Thyroid gland (tissue), 4 donors: Measurements from ENCODE around the gene TMC2. TPM values are rescaled to one million over a fixed set of nuclear protein-coding genes. Genes with fewer than 3 reads are reported as not detected.
A peak's percentile ranks its signal among the peaks of the same experiment; 100 is the strongest.

Source experiments
- DNase-seq, 2 donors: peaks; one replicate each; pipeline ENCODE4 v3.0.0-alpha.2; 2019
- H3K27ac ChIP-seq, 3 donors: fragments of 200-600 bp; sonication (generic); 1 replicate in 2 of 3; 2 replicates in 1 of 3; pipeline ENCODE4 v1.5.1; 2016 to 2019; ENCODE audit warnings: mild to moderate bottlenecking in 1 of 3, moderate library complexity in 1 of 3
- H3K27me3 ChIP-seq: fragments of 200-600 bp; sonication (generic); one replicate; pipeline ENCODE4 v1.5.1; 2019
- H3K36me3 ChIP-seq, 2 donors: fragments of 200-600 bp; sonication (generic); one replicate each; pipeline ENCODE4 v1.5.1; 2016 to 2019
- H3K4me1 ChIP-seq, 2 donors: fragments of 200-600 bp; sonication (generic); one replicate each; pipeline ENCODE4 v1.5.1; 2017 to 2019
- H3K4me3 ChIP-seq, 3 donors: fragments of 200-600 bp; sonication (generic); replicated peaks in 1 of 3; 1 replicate in 2 of 3; 2 replicates in 1 of 3; pipeline ENCODE4 v1.5.1; 2016; ENCODE audit warnings: mild to moderate bottlenecking in 1 of 3
- H3K9me3 ChIP-seq: fragments of 200-600 bp; sonication (generic); one replicate; pipeline ENCODE4 v1.5.1; 2017
- POLR2A ChIP-seq, 2 donors: fragments of 450-650 bp; IDR thresholded peaks; one replicate each; pipeline ENCODE4 v1.6.1; 2017; ENCODE audit warnings: antibody characterized with exemption in 2 of 2, mild to moderate bottlenecking in 2 of 2, moderate library complexity in 1 of 2
- WGBS, 2 donors: methylation state at CpG; one replicate each; pipeline ENCODE4 v1.1.5; 2017; 5-methylcytosine and 5-hydroxymethylcytosine counted together
- intact Hi-C: fragments of 100-400 bp; cut with DNase I; formaldehyde crosslinking; loops from one replicate; pipeline ENCODE4 v1.15.1; 2023
- total RNA-seq, 4 donors: library from RNA; depleted of rRNA; stranded (reverse); fragments of >200 nt; gene quantifications; one replicate each; pipeline ENCODE4 v1.2.3, GENCODE V29; 2016
- TF ChIP-seq, protein P1 (sequence below), 6 experiments: fragments of 200-600 bp in 3 of 6; fragments of 450-650 bp in 3 of 6; sonication (generic) in 3 of 6; IDR thresholded peaks; one replicate each; pipeline ENCODE4 v1.5.1; 2016 to 2019; ENCODE audit warnings: antibody characterized with exemption in 6 of 6, mild to moderate bottlenecking in 2 of 6, inconsistent platforms in 1 of 6, moderate library complexity in 1 of 6

TMC2 gene
- total RNA-seq, 4 donors from 2014 or later = 0.11 TPM; not detected in 3

DNA sequence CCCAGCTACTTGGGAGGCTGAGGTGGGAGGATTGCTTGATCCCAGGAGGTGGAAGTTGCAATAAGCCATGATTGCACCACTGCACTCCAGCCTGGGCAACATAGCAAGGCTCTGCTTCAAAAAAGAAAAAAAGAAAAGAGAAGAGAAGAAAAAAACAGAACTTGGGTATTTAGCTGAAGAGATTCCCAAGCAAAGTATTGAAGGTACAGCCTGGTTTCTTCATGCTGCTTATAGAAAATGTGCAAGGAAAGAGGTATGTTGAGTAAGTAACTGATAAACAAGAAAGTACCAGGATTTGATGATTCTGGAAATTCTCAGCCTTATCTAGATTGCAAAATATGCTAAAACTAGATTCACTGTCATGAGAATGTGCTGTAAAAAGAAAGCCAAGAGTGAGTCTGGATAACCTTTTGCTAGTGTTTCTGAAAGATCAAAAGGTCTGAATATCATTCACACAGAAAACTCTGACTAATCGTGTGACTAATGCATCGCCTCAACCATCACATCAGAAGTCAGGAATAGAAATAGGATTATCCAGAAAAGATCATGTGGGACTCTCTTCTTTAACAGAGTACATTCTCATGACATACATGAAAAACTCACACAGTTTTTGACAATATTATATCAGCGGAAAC is 83.7 kb downstream of the TMC2 start:
- Histone ChIP-seq H3K9me3 (no peaks in the 10 kb centered on the region), H3K4me1 (no peaks in the 10 kb centered on the region), H3K27me3 (no peaks in the 10 kb centered on the region), H3K27ac (no peak overlapping the region), H3K4me3 (no peak overlapping the region), H3K36me3 (no peaks in the 10 kb centered on the region)
- DNase-seq = no peak
- intact Hi-C loops = no loop called here
- WGBS, 2 donors = 93 to 96% methylated on average over 3 of the region's 3 CpGs
- TF ChIP-seq, protein P1, sequence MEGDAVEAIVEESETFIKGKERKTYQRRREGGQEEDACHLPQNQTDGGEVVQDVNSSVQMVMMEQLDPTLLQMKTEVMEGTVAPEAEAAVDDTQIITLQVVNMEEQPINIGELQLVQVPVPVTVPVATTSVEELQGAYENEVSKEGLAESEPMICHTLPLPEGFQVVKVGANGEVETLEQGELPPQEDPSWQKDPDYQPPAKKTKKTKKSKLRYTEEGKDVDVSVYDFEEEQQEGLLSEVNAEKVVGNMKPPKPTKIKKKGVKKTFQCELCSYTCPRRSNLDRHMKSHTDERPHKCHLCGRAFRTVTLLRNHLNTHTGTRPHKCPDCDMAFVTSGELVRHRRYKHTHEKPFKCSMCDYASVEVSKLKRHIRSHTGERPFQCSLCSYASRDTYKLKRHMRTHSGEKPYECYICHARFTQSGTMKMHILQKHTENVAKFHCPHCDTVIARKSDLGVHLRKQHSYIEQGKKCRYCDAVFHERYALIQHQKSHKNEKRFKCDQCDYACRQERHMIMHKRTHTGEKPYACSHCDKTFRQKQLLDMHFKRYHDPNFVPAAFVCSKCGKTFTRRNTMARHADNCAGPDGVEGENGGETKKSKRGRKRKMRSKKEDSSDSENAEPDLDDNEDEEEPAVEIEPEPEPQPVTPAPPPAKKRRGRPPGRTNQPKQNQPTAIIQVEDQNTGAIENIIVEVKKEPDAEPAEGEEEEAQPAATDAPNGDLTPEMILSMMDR (IDR thresholded peaks at IDR 0.05) = no peak
- TF ChIP-seq POLR2A (IDR thresholded peaks at IDR 0.05) = no peak

DNA sequence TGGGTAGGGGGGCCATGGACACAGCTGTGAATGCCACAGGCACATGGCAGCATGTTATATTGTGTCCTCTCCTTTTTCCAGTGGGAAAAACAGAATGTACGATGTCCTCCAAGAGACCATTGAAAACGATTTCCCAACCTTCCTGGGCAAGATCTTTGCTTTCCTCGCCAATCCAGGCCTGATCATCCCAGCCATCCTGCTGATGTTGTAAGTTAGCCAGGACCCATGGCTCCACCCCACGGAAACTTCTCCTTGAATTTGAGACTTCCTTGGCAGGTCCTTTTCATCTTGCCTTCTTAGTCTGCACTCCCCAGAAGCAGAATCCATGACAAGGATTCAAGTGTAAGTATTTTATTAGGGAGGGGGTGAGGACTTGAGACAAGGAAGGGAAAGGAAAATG is 87.8 kb downstream of the TMC2 start:
- WGBS, 2 donors = 67 to 86% methylated on average over 4 of the region's 4 CpGs
- Histone ChIP-seq H3K9me3 (no peaks in the 10 kb centered on the region), H3K4me3 (no peak overlapping the region), H3K27me3 (no peaks in the 10 kb centered on the region), H3K27ac (no peak overlapping the region), H3K4me1 (no peaks in the 10 kb centered on the region), H3K36me3 (no peaks in the 10 kb centered on the region)
- TF ChIP-seq POLR2A (IDR thresholded peaks at IDR 0.05) = no peak
- TF ChIP-seq, protein P1 (IDR thresholded peaks at IDR 0.05) = no peak
- DNase-seq = no peak
- intact Hi-C loops = no loop called here

GRCh38 chr20:2625062-2625461 is 88.7 kb downstream of the TMC2 start:
- DNase-seq = no peak
- 80 to 82% methylated on average over 2 of the region's 2 CpGs for WGBS, 2 donors
- Histone ChIP-seq H3K4me3 (no peak overlapping the region), H3K27me3 (no peaks in the 10 kb centered on the region), H3K27ac (no peak overlapping the region), H3K9me3 (no peaks in the 10 kb centered on the region), H3K36me3 (no peaks in the 10 kb centered on the region), H3K4me1 (no peaks in the 10 kb centered on the region)
- intact Hi-C loops = no loop called here
- TF ChIP-seq POLR2A (IDR thresholded peaks at IDR 0.05) = no peak
- TF ChIP-seq, protein P1 (IDR thresholded peaks at IDR 0.05) = no peak

- no peaks in the 10 kb centered on the region for H3K36me3 ChIP-seq
- no peaks in the 10 kb centered on the region for H3K4me1 ChIP-seq
- intact Hi-C loops = no loop called here
- no peak overlapping the region for H3K27ac ChIP-seq
- H3K4me3 ChIP-seq = no peak overlapping the region
- DNase-seq = peak; percentile 8 to 30
- H3K27me3 ChIP-seq = no peaks in the 10 kb centered on the region
- H3K9me3 ChIP-seq = no peaks in the 10 kb centered on the region
- WGBS, 2 donors = 67 to 72% methylated on average over 9 of the region's 9 CpGs
- TF ChIP-seq, protein P1 (IDR thresholded peaks at IDR 0.05) = no peak
- TF ChIP-seq POLR2A (IDR thresholded peaks at IDR 0.05) = no peak
Observed at GRCh38 chr20:2626853-2627541, 90.6 kb downstream of the TMC2 start.

- Histone ChIP-seq H3K27ac (no peak overlapping the region), H3K9me3 (no peaks in the 10 kb centered on the region), H3K36me3 (no peaks in the 10 kb centered on the region), H3K4me3 (no peak overlapping the region), H3K27me3 (no peaks in the 10 kb centered on the region), H3K4me1 (no peaks in the 10 kb centered on the region)
- DNase-seq = no peak
- intact Hi-C loops = no loop called here
- no peak for TF ChIP-seq POLR2A (IDR thresholded peaks at IDR 0.05)
- TF ChIP-seq, protein P1 (IDR thresholded peaks at IDR 0.05) = no peak
- WGBS, 2 donors = 16 to 32% methylated on average over 1 of the region's 1 CpG
Observed at GRCh38 chr20:2631228-2631627, 94.9 kb downstream of the TMC2 start.
